ENCODE measurements around the gene PATL2. TPM values are rescaled to one million over a fixed set of nuclear protein-coding genes. Genes with fewer than 3 reads are reported as not detected.
"Not testable (repeated sequence)": the region's sequence is repeated elsewhere in the genome, so short reads cannot be mapped to it uniquely, and the experiment has no call there.

PATL2 gene
- total and polyA plus RNA-seq, 2 experiments from 2014 or later: 0.26 TPM; not detected in 1

DNA sequence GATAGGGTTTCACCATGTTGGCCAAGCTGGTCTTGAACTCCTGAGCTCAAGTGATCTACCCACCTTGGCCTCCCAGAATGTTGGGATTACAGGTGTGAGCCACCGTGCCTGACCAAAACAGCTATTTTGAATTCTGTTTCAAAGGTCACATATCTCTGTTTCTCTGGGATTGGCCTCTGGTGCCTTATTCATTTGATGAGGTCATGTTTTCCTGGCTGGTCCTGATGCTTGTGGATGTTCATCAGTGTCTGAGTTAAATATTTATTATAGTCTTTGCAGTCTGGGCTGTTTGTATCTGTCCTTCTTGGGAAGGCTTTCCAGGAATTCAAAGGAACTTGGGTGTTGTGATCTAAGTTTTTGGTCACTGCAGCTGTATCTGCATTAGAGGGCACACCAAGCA lies 5.1 kb downstream of the PATL2 start:
- Histone ChIP-seq H3K79me2 (ENCODE audit: insufficient read depth) (peaks cover 10% of the 10 kb centered on the region), H3F3A (ENCODE audit: insufficient read depth) (peaks cover 7% of the 10 kb centered on the region; the same call in 1 of the 2 replicates), H2AFZ (no peak overlapping the region), H3K4me1 (ENCODE audit: insufficient read depth) (no peaks in the 10 kb centered on the region), H3K36me3 (ENCODE audit: low read depth) (no peaks in the 10 kb centered on the region), H4K20me1 (ENCODE audit: insufficient read depth) (no peaks in the 10 kb centered on the region), H3K9me2 (ENCODE audit: insufficient read depth) (no peaks in the 10 kb centered on the region), H3K4me3 (no peak overlapping the region), H3K9me3 (ENCODE audit: low read depth) (no peaks in the 10 kb centered on the region), H3K27ac (no peak overlapping the region), H3K9ac (no peak overlapping the region), H3K4me2 (ENCODE audit: unreplicated experiment) (no peak overlapping the region), H3K27me3 (replicated peaks; ENCODE audit: insufficient read depth) (no peaks in the 10 kb centered on the region)
- 54 to 56% methylated on average over 1 of the region's 1 CpG for WGBS, 2 experiments (ENCODE audit: low coverage in 1 of 2, low lambda C conversion rate in 2 of 2, missing lambda C conversion rate in 2 of 2)
- in situ Hi-C loops (cut with MboI): no loop called here
- no peak for DNase-seq
- TF ChIP-seq EZH2 (IDR thresholded peaks at IDR 0.05; ENCODE audit: insufficient read depth, poor library complexity, severe bottlenecking) (no peak), EZH2phosphoT487 (IDR thresholded peaks at IDR 0.05; ENCODE audit: insufficient read depth, low read depth) (no peak)

GRCh38 chr15:44700676-44701075 lies 10.4 kb downstream of the PATL2 start:
- H3K4me1 ChIP-seq (ENCODE audit: insufficient read depth); H3K9ac ChIP-seq; H3K79me2 ChIP-seq (ENCODE audit: insufficient read depth); H2AFZ ChIP-seq; H3K36me3 ChIP-seq (ENCODE audit: low read depth); in situ Hi-C loops (cut with MboI); H3K9me2 ChIP-seq (ENCODE audit: insufficient read depth); H4K20me1 ChIP-seq (ENCODE audit: insufficient read depth); H3K27ac ChIP-seq; DNase-seq; H3F3A ChIP-seq (ENCODE audit: insufficient read depth); H3K9me3 ChIP-seq (ENCODE audit: low read depth); H3K27me3 ChIP-seq (replicated peaks; ENCODE audit: insufficient read depth); H3K4me2 ChIP-seq (ENCODE audit: unreplicated experiment); H3K4me3 ChIP-seq: not testable (repeated sequence)

DNA sequence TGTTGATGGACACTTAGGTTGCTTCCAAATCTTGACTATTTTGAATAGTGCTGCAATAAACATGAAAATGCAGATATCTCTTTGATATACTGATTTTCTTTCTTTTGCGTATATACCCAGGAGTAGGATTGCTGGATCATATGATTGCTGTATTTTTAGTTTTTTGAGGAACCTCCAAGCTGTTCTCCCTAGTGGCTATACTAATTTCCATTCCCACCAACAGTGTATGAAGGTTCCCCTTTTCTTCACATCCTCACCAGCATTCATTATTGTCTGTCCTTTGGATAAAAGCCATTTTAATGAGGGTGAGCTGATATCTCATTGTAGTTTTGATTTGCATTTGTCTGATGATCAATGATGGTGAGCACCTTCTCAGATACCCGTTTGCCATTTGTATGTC lies 12.5 kb downstream of the PATL2 start:
- no peak for DNase-seq
- Histone ChIP-seq H4K20me1 (ENCODE audit: insufficient read depth) (no peaks in the 10 kb centered on the region), H3K36me3 (ENCODE audit: low read depth) (no peaks in the 10 kb centered on the region), H3K27me3 (replicated peaks; ENCODE audit: insufficient read depth) (peaks cover 5% of the 10 kb centered on the region; the same call in 1 of the 2 replicates), H3K9ac (no peak overlapping the region), H3F3A (ENCODE audit: insufficient read depth) (no peaks in the 10 kb centered on the region), H3K4me3 (no peak overlapping the region), H3K4me2 (ENCODE audit: unreplicated experiment) (no peak overlapping the region), H2AFZ (no peak overlapping the region), H3K9me3 (ENCODE audit: low read depth) (no peaks in the 10 kb centered on the region), H3K27ac (no peak overlapping the region), H3K9me2 (ENCODE audit: insufficient read depth) (no peaks in the 10 kb centered on the region), H3K4me1 (ENCODE audit: insufficient read depth) (no peaks in the 10 kb centered on the region), H3K79me2 (ENCODE audit: insufficient read depth) (no peaks in the 10 kb centered on the region)
- 43 to 52% methylated on average over 2 of the region's 2 CpGs for WGBS, 2 experiments (ENCODE audit: low coverage in 1 of 2, low lambda C conversion rate in 2 of 2, missing lambda C conversion rate in 2 of 2)
- no peak for TF ChIP-seq EZH2 (IDR thresholded peaks at IDR 0.05; ENCODE audit: insufficient read depth, poor library complexity, severe bottlenecking)
- no peak for TF ChIP-seq EZH2phosphoT487 (IDR thresholded peaks at IDR 0.05; ENCODE audit: insufficient read depth, low read depth)
- in situ Hi-C loops (cut with MboI): no loop called here

DNA sequence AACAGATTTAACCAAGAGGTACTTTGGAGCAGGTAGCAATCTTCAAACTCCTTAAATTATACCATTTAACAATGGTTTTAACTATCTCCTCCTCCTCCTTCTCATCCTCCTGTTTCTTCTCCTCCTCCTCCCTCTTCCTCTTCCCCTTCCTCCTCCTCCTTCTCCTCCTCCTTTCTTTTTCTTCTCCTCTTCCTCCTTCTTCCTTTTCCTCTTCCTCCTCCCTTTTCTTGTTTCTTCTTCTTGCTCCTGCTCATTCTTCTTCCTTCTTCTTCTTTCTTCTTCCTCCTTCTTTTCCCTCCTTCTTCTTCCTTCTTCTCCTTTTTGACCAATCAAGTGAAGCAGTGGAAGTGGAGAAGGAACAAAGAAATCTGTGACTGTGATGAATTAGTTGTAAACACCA lies 14.1 kb downstream of the PATL2 start:
- in situ Hi-C loops (cut with MboI): no loop called here
- Histone ChIP-seq H3K27ac (no peak overlapping the region), H4K20me1 (ENCODE audit: insufficient read depth) (no peaks in the 10 kb centered on the region), H3K79me2 (ENCODE audit: insufficient read depth) (no peaks in the 10 kb centered on the region), H3F3A (ENCODE audit: insufficient read depth) (no peaks in the 10 kb centered on the region), H3K27me3 (replicated peaks; ENCODE audit: insufficient read depth) (peaks cover 5% of the 10 kb centered on the region; the same call in 1 of the 2 replicates), H3K4me3 (no peak overlapping the region), H3K4me1 (ENCODE audit: insufficient read depth) (no peaks in the 10 kb centered on the region), H2AFZ (no peak overlapping the region), H3K36me3 (ENCODE audit: low read depth) (no peaks in the 10 kb centered on the region), H3K9me3 (ENCODE audit: low read depth) (no peaks in the 10 kb centered on the region), H3K9me2 (ENCODE audit: insufficient read depth) (no peaks in the 10 kb centered on the region), H3K4me2 (ENCODE audit: unreplicated experiment) (no peak overlapping the region), H3K9ac (no peak overlapping the region)
- TF ChIP-seq EZH2 (IDR thresholded peaks at IDR 0.05; ENCODE audit: insufficient read depth, poor library complexity, severe bottlenecking): no peak
- no peak for TF ChIP-seq EZH2phosphoT487 (IDR thresholded peaks at IDR 0.05; ENCODE audit: insufficient read depth, low read depth)
- no peak for DNase-seq

DNA sequence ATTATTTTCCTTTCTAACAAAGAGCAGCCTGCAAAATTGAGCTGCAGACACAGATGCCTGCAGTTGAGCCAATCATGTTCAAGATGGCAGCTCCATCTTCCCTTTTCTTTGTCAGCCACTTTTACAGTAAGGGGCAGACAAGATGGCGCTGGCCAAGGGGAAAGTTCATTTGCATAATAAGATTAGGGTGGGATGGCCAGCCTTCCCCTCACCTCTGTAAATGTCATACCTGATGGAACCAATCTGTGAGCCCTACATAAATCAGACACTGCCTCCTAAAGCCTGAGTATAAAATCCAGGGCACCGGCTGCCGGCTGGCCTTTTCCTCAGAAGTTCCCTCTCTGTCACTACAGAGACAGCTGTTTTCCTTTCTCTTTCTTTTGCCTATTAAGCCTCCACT lies 15.8 kb downstream of the PATL2 start:
- WGBS, 2 experiments (ENCODE audit: low coverage in 1 of 2, low lambda C conversion rate in 2 of 2, missing lambda C conversion rate in 2 of 2): 64 to 72% methylated on average over 3 of the region's 3 CpGs
- Histone ChIP-seq H3K27ac (no peak overlapping the region), H3K4me3 (no peak overlapping the region), H3K36me3 (ENCODE audit: low read depth) (no peaks in the 10 kb centered on the region), H3K9me2 (ENCODE audit: insufficient read depth) (no peaks in the 10 kb centered on the region), H4K20me1 (ENCODE audit: insufficient read depth) (no peaks in the 10 kb centered on the region), H2AFZ (peak overlapping the region; percentile 20; the same call in 1 of the 2 replicates), H3K4me1 (ENCODE audit: insufficient read depth) (no peaks in the 10 kb centered on the region), H3K4me2 (ENCODE audit: unreplicated experiment) (no peak overlapping the region), H3K9ac (no peak overlapping the region), H3K9me3 (ENCODE audit: low read depth) (no peaks in the 10 kb centered on the region), H3F3A (ENCODE audit: insufficient read depth) (no peaks in the 10 kb centered on the region), H3K27me3 (replicated peaks; ENCODE audit: insufficient read depth) (peaks cover 5% of the 10 kb centered on the region; the same call in 1 of the 2 replicates), H3K79me2 (ENCODE audit: insufficient read depth) (no peaks in the 10 kb centered on the region)
- in situ Hi-C loops (cut with MboI): no loop called here
- no peak for DNase-seq
- TF ChIP-seq EZH2phosphoT487 (IDR thresholded peaks at IDR 0.05; ENCODE audit: insufficient read depth, low read depth): no peak
- TF ChIP-seq EZH2 (IDR thresholded peaks at IDR 0.05; ENCODE audit: insufficient read depth, poor library complexity, severe bottlenecking): no peak
